Measurements from ENCODE around the gene DLG2.

Gene DLG2

GRCh38 chr11:83945976-83946375 is 1681.2 kb downstream of the DLG2 start:
- no peak for TF ChIP-seq CTCF (IDR thresholded peaks at IDR 0.05; ENCODE audit: low read depth, low read length)
- H3K4me3 ChIP-seq (replicated peaks in 1 of 2; ENCODE audit: low read depth in 2 of 2, low read length in 2 of 2) = no peak overlapping the region

DNA sequence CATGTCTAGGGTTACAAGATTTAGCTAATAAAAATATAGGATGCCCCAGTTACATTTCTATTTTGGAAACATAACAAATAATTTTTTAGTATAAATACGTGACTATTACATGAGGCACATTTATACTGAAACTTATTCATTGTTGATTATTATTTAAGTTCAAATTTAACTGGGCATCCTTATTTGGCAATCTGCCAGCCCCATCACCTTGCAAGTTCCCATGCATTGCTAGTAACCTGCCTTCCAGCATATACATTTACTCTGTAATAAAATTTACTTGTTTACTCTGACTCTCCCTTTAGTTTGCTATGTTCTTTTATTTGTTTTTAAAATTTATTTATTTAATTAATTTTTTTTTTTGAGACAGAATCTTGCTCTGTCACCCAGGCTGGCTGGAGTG is 1686.1 kb downstream of the DLG2 start:
- no peak overlapping the region for H3K4me3 ChIP-seq (replicated peaks in 1 of 2; ENCODE audit: low read depth in 2 of 2, low read length in 2 of 2)
- no peak for TF ChIP-seq CTCF (IDR thresholded peaks at IDR 0.05; ENCODE audit: low read depth, low read length)
- no peak for DNase-seq (ENCODE audit: low read depth in 2 of 2)

More at GRCh38 chr11:83945976-83946375, 1681.2 kb downstream of the DLG2 start:
- DNase-seq (ENCODE audit: low read depth in 2 of 2) = no peak

- no peak for TF ChIP-seq CTCF (IDR thresholded peaks at IDR 0.05; ENCODE audit: low read depth, low read length)
- H3K4me3 ChIP-seq (replicated peaks in 1 of 2; ENCODE audit: low read depth in 2 of 2, low read length in 2 of 2) = no peak overlapping the region
- DNase-seq (ENCODE audit: low read depth in 2 of 2) = no peak
Measured at GRCh38 chr11:83938148-83938547, 1689.0 kb downstream of the DLG2 start.

DNA sequence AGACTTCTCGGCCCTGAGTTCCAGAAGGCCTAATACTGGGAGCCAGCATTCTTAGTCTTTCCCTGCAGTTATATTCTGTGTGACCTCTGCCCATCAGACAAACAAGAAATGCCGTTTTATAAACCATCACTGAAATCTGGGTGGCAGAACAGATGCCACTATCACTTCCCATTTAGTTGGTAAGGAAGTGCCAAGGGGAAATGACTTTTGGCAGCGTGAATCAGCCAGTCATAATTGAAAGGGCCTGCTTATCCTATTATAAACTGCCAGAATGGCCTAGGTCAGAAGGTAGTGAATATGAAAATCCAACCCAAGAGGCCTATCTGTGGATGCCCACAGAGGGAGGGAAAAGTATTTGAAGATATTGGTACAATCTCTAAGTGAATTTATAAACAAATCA is 1694.1 kb downstream of the DLG2 start:
- TF ChIP-seq CTCF (IDR thresholded peaks at IDR 0.05; ENCODE audit: low read depth, low read length) = no peak
- no peak overlapping the region for H3K4me3 ChIP-seq (replicated peaks in 1 of 2; ENCODE audit: low read depth in 2 of 2, low read length in 2 of 2)
- no peak for DNase-seq (ENCODE audit: low read depth in 2 of 2)

DNA sequence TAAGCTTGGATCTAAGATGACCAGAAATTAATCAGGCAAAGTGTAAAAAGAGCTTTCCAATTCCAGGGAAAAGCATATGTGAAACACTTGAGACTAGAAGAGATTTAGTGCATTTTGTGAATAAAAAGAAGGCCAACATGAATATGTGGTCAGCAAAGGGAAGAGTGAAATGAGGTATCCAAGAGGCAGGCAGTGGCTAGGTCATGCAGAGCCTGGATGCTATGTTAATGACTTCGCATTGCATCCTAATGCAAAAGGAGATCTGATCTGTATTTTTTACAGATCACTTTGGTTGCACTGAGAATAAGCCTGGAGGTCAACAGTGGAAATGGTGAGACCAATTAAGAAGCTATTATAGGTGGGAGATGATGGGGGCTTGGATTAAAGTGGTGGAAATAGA is 1699.7 kb downstream of the DLG2 start:
- no peak for TF ChIP-seq CTCF (IDR thresholded peaks at IDR 0.05; ENCODE audit: low read depth, low read length)
- DNase-seq (ENCODE audit: low read depth in 2 of 2) = no peak
- no peak overlapping the region for H3K4me3 ChIP-seq (replicated peaks in 1 of 2; ENCODE audit: low read depth in 2 of 2, low read length in 2 of 2)

DNA sequence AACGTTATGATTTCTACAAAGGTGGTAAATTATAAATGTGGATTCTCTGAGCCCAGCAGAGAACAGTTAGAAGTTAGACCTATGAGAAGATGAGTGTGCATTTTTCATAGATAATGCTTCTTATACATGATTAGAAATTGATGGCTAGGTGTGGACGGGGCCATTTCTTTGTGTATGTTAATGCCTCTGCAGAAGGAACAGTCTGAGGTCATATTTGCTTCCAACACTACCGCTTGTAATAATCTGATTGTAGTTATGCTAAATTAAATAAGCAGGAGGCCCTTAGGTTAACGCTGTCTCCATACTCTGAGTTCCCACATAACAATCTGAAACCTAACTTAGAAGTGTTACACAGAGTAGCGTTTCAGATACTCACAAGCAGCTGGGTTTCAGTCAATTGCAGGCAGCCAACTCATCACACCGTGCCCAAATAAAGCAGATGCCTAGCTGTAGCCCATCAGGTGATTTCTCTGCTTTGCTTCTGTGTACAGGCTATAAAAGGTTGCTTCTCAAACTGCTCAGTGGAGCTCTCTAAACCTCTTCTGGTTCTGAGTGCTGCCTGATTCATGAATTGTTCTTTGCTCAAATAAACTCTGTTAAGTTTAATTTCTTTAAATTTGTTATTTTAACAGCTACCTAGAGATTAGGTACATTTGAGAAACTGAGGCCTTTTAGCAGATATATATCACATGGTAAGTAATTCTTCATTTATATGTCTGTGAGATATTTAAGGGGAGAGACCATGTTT is 1702.2 kb downstream of the DLG2 start:
- no peak for DNase-seq (ENCODE audit: low read depth in 2 of 2)
- no peak for TF ChIP-seq CTCF (IDR thresholded peaks at IDR 0.05; ENCODE audit: low read depth, low read length)
- no peak overlapping the region for H3K4me3 ChIP-seq (replicated peaks in 1 of 2; ENCODE audit: low read depth in 2 of 2, low read length in 2 of 2)

DNA sequence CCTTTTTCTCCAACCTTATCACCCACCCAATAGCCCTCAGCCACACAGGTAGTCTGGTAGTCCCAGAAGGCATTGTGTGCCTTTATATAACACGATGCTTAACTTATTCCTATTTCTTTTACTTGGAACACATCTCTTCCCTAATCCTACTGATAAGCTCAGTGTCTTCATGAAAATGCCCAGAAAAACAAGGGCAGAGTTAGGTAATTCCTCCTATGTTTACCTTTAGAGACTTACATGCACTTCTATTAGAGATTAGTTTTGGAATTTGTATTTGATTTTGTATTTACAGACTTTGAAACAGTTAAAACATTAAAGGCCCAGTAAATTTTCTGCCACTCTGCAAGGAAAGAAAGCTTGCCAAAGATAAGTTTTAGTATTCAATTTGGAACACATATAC is 1703.2 kb downstream of the DLG2 start:
- TF ChIP-seq CTCF (IDR thresholded peaks at IDR 0.05; ENCODE audit: low read depth, low read length) = no peak
- no peak for DNase-seq (ENCODE audit: low read depth in 2 of 2)
- no peak overlapping the region for H3K4me3 ChIP-seq (replicated peaks in 1 of 2; ENCODE audit: low read depth in 2 of 2, low read length in 2 of 2)
